ENCODE data around the gene WWOX. TPM values are rescaled to one million over a fixed set of nuclear protein-coding genes. Genes with fewer than 3 reads are reported as not detected.

The WWOX gene
- polyA plus RNA-seq, 1 donor (not counting 4 experiments of a cell fraction or from before 2014, with no cell fraction given), result 5.1 TPM

- no peak overlapping the region for H3K27ac ChIP-seq (ENCODE audit: control insufficient read depth, insufficient read depth, low read length)
- TF ChIP-seq, protein P1, sequence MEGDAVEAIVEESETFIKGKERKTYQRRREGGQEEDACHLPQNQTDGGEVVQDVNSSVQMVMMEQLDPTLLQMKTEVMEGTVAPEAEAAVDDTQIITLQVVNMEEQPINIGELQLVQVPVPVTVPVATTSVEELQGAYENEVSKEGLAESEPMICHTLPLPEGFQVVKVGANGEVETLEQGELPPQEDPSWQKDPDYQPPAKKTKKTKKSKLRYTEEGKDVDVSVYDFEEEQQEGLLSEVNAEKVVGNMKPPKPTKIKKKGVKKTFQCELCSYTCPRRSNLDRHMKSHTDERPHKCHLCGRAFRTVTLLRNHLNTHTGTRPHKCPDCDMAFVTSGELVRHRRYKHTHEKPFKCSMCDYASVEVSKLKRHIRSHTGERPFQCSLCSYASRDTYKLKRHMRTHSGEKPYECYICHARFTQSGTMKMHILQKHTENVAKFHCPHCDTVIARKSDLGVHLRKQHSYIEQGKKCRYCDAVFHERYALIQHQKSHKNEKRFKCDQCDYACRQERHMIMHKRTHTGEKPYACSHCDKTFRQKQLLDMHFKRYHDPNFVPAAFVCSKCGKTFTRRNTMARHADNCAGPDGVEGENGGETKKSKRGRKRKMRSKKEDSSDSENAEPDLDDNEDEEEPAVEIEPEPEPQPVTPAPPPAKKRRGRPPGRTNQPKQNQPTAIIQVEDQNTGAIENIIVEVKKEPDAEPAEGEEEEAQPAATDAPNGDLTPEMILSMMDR (optimal IDR thresholded peaks at IDR 0.05 in 1 of 3, IDR thresholded peaks at IDR 0.05 in 1 of 3, conservative IDR thresholded peaks at IDR 0.05 in 1 of 3; ENCODE audit: extremely low read depth in 1 of 3, insufficient read depth in 2 of 3, low read length in 3 of 3), result no peak
- TF ChIP-seq EZH2 (IDR thresholded peaks at IDR 0.05; ENCODE audit: low read length), result no peak
Observed at GRCh38 chr16:78505036-78505435, 405.6 kb downstream of the WWOX start.

GRCh38 chr16:78505544-78506366 lies 406.3 kb downstream of the WWOX start:
- dilution Hi-C loops (cut with MboI; ENCODE audit: extremely low pct_ligation_motif_present, low sequenced_read_pairs), result no loop called here
- TF ChIP-seq, protein P1 (optimal IDR thresholded peaks at IDR 0.05 in 1 of 3, IDR thresholded peaks at IDR 0.05 in 1 of 3, conservative IDR thresholded peaks at IDR 0.05 in 1 of 3; ENCODE audit: extremely low read depth in 1 of 3, insufficient read depth in 2 of 3, low read length in 3 of 3), result no peak
- no peak for TF ChIP-seq EZH2 (IDR thresholded peaks at IDR 0.05; ENCODE audit: low read length)
- no peaks in the 10 kb centered on the region for H3K27me3 ChIP-seq (ENCODE audit: control insufficient read depth, extremely low read depth, insufficient read depth, low read length)
- no peaks in the 10 kb centered on the region for H4K20me1 ChIP-seq (ENCODE audit: control insufficient read depth, extremely low read depth, insufficient read depth, low read length)
- peaks cover 6% of the 10 kb centered on the region for H3K4me1 ChIP-seq (ENCODE audit: control insufficient read depth, extremely low read depth, insufficient read depth, low read length)
- H3K36me3 ChIP-seq (ENCODE audit: control insufficient read depth in 2 of 2, extremely low read depth in 1 of 2, insufficient read depth in 2 of 2, low read length in 2 of 2), result no peaks in the 10 kb centered on the region
- H3K27ac ChIP-seq (ENCODE audit: control insufficient read depth, insufficient read depth, low read length), result no peak overlapping the region
- peak overlapping the region; percentile 70 for H2AFZ ChIP-seq (ENCODE audit: control insufficient read depth, low read length)
- H3K4me3 ChIP-seq (ENCODE audit: control insufficient read depth in 2 of 3, extremely low read depth in 1 of 3, insufficient read depth in 2 of 3, low read depth in 1 of 3, low read length in 3 of 3), result no peak overlapping the region
- H3K4me2 ChIP-seq (ENCODE audit: control insufficient read depth, extremely low read depth, insufficient read depth, low read depth, low read length), result peak overlapping the region; percentile 25
- no peak for DNase-seq (ENCODE audit: low read depth, low spot score)
- no peaks in the 10 kb centered on the region for H3K9me1 ChIP-seq (ENCODE audit: control insufficient read depth, extremely low read depth, insufficient read depth, low read length)
- no peak for FAIRE-seq
- no peak overlapping the region for H3K9ac ChIP-seq (ENCODE audit: control insufficient read depth, extremely low read depth, insufficient read depth, low read length)
- no peaks in the 10 kb centered on the region for H3K9me3 ChIP-seq (ENCODE audit: control insufficient read depth, low read depth, low read length)
- no peaks in the 10 kb centered on the region for H3K79me2 ChIP-seq (ENCODE audit: control insufficient read depth, insufficient read depth, low read length)

More at GRCh38 chr16:78505036-78505435, 405.6 kb downstream of the WWOX start:
- dilution Hi-C loops (cut with MboI; ENCODE audit: extremely low pct_ligation_motif_present, low sequenced_read_pairs), result no loop called here
- Histone ChIP-seq H3K9me3 (ENCODE audit: control insufficient read depth, low read depth, low read length) (no peaks in the 10 kb centered on the region), H3K79me2 (ENCODE audit: control insufficient read depth, insufficient read depth, low read length) (no peaks in the 10 kb centered on the region), H2AFZ (ENCODE audit: control insufficient read depth, low read length) (no peak overlapping the region), H3K4me2 (ENCODE audit: control insufficient read depth, extremely low read depth, insufficient read depth, low read depth, low read length) (peak overlapping the region; percentile 29), H4K20me1 (ENCODE audit: control insufficient read depth, extremely low read depth, insufficient read depth, low read length) (no peaks in the 10 kb centered on the region), H3K9me1 (ENCODE audit: control insufficient read depth, extremely low read depth, insufficient read depth, low read length) (no peaks in the 10 kb centered on the region), H3K4me3 (ENCODE audit: control insufficient read depth in 2 of 3, extremely low read depth in 1 of 3, insufficient read depth in 2 of 3, low read depth in 1 of 3, low read length in 3 of 3) (no peak overlapping the region), H3K27me3 (ENCODE audit: control insufficient read depth, extremely low read depth, insufficient read depth, low read length) (no peaks in the 10 kb centered on the region), H3K4me1 (ENCODE audit: control insufficient read depth, extremely low read depth, insufficient read depth, low read length) (peaks cover 6% of the 10 kb centered on the region), H3K9ac (ENCODE audit: control insufficient read depth, extremely low read depth, insufficient read depth, low read length) (no peak overlapping the region), H3K36me3 (ENCODE audit: control insufficient read depth in 2 of 2, extremely low read depth in 1 of 2, insufficient read depth in 2 of 2, low read length in 2 of 2) (no peaks in the 10 kb centered on the region)
- FAIRE-seq (no peak), DNase-seq (ENCODE audit: low read depth, low spot score) (no peak)

Data from keratinocyte (primary cell).